Superior temporal gyrus (tissue), 1 donor: ENCODE measurements around the gene RGPD4.

Source experiments
- DNase-seq: peaks from one replicate; pipeline ENCODE4 v3.0.0-alpha.2; 2016; ENCODE audit errors: extremely low spot score

The RGPD4 gene

DNA sequence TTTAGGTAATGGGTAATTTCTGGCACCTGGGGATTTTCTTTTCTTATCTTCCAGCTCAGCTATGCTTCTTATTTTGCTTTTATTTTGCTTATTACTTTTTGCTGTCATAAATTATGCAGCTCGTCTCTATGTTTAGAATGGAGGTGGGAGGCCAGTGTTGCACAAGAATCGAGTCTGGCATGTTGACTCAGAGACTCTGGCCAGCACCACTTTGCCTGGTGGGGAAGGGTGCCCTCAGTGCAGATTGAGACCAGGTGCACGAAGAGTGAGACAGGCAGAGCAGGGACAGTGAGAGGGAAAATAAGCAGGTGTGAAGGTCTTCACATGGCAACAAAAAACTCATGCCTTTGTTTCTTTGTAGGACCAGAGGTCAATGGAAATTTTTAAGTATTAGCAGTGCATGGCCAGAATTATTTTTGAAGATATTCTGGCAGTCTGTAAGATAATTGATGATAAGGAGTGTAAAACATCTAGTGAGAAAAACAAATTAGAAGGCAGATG lies 100.4 kb downstream of the RGPD4 start:
- no peak for DNase-seq

DNA sequence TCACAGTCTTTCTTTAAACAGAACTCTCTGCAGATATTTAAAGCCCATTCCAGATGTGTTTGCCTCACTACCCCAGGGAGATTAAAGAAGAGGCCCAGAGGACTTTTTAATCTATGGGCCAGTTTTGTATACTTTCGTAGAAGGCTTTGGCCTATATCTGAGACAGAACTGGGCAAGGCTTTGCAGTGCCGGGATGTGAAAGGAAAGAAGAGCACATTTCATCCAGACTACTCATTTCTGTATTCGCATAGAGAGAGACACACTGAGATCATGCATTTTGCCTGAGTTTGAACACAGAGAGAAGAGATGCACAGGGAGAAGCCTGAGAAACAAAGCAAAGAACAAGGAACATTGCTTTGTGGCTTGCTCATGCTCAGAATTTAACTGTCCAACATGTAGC lies 104.7 kb downstream of the RGPD4 start:
- DNase-seq, result no peak

DNA sequence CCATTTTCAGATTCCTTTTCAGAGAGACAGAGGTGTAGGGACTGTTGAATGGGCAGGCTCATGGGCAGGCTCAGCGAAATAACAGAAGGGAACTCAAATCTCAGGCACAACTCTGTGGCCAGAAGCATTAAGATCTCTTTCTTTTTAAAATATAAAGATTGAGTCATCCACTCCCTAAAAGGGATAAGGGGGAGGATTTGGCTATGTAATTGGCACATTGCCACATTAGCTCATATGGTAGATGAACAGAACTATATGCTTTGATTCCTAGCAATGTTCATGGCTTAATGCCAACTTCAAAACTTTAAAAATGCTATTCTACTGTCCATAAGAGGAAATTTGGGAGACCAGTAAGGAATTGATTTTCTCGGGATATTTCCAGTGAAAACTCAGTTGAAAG lies 105.8 kb downstream of the RGPD4 start:
- DNase-seq, result peak; percentile 54

DNA sequence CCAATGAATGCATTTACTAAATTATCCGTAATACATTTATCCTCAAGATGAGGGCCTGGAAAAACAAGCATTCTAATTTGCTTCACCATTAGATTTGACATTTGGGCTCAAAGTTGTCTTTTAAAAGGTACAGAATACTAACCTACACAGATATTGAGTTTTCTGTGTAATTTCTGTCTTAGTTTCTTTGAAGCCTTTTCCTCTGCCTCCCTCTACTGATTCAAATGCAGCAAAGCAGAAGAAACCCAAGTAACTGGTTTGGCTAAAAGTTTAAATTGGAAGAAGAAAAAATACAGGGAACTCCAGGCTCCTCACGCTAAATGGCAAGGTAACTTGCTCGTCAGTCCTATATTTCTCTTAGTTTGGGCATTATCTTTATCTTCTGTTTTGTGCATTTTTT lies 106.3 kb downstream of the RGPD4 start:
- peak; percentile 44 for DNase-seq

- peak; percentile 55 for DNase-seq
Observed at GRCh38 chr2:107936433-107937359, 110.0 kb downstream of the RGPD4 start.
